Spleen (tissue), 11 donors: ENCODE results near the gene PXMP4. TPM values are rescaled to one million over a fixed set of nuclear protein-coding genes. Genes with fewer than 3 reads are reported as not detected.
A peak's percentile ranks its signal among the peaks of the same experiment; 100 is the strongest.

ENCODE experiments used
- DNase-seq: peaks from one replicate; pipeline ENCODE4 v3.0.0-alpha.2; 2020
- H3K27ac ChIP-seq, 8 donors: fragments of 200-600 bp; sonication (generic) in 7 of 8; 1 replicate in 4 of 8; 2 replicates in 4 of 8; pipeline versions ENCODE4 v1.5.0 to v1.8.0; 2016 to 2021; ENCODE audit warnings: inconsistent platforms in 4 of 8, mild to moderate bottlenecking in 4 of 8, moderate library complexity in 1 of 8
- H3K27me3 ChIP-seq, 7 donors: fragments of 200-600 bp; sonication (generic) in 6 of 7; replicated peaks in 1 of 7; 1 replicate in 4 of 7; 2 replicates in 3 of 7; pipeline versions ENCODE4 v1.5.0 to v1.8.0; 2016 to 2021; ENCODE audit warnings: inconsistent platforms in 3 of 7, mild to moderate bottlenecking in 1 of 7
- H3K36me3 ChIP-seq, 6 donors: fragments of 200-600 bp; sonication (generic) in 5 of 6; 1 replicate in 4 of 6; 2 replicates in 2 of 6; pipeline versions ENCODE4 v1.5.0 to v1.8.0; 2016 to 2021; ENCODE audit warnings: inconsistent platforms in 2 of 6
- H3K4me1 ChIP-seq, 6 donors: fragments of 200-600 bp; sonication (generic) in 5 of 6; 1 replicate in 3 of 6; 2 replicates in 3 of 6; pipeline versions ENCODE4 v1.5.0 to v1.8.0; 2016 to 2021; ENCODE audit warnings: inconsistent platforms in 3 of 6
- H3K4me3 ChIP-seq, 8 donors: fragments of 200-600 bp; sonication (generic) in 7 of 8; 1 replicate in 4 of 8; 2 replicates in 4 of 8; pipeline versions ENCODE4 v1.5.0 to v1.8.0; 2016 to 2021; ENCODE audit warnings: inconsistent platforms in 4 of 8, mild to moderate bottlenecking in 4 of 8, moderate library complexity in 2 of 8
- H3K9me3 ChIP-seq, 8 donors: fragments of 200-600 bp; sonication (generic) in 7 of 8; 1 replicate in 4 of 8; 2 replicates in 4 of 8; pipeline versions ENCODE4 v1.5.0 to v1.8.0; 2016 to 2021; ENCODE audit warnings: inconsistent platforms in 4 of 8
- CTCF ChIP-seq, 11 experiments: fragments of 200-600 bp in 7 of 11; fragments of 450-650 bp in 4 of 11; sonication (generic) in 4 of 11; IDR thresholded peaks in 8 of 11; conservative IDR thresholded peaks in 3 of 11; 1 replicate in 7 of 11; 2 replicates in 4 of 11; pipeline versions ENCODE4 v1.4.0 to v1.8.0; 2016 to 2021; ENCODE audit warnings: antibody characterized with exemption in 11 of 11, inconsistent platforms in 4 of 11, mild to moderate bottlenecking in 1 of 11
- POLR2A ChIP-seq, 3 donors: fragments of 450-650 bp; IDR thresholded peaks; one replicate each; pipeline ENCODE4 v1.5.1; 2017; ENCODE audit warnings: antibody characterized with exemption in 3 of 3, mild to moderate bottlenecking in 1 of 3
- POLR2AphosphoS5 ChIP-seq, 3 donors: sonication (generic); formaldehyde crosslinking; IDR thresholded peaks; one replicate each; pipeline ENCODE4 v1.5.1; 2017; ENCODE audit warnings: antibody characterized with exemption in 3 of 3
- WGBS, 5 donors: extraction: QIAGEN DNeasy Blood & Tissue Kit in 3 of 5; methylation state at CpG; one replicate each; pipeline versions ENCODE4 v1.1.5 to v1.1.7; 2013 to 2018; 5-methylcytosine and 5-hydroxymethylcytosine counted together
- intact Hi-C: fragments of 100-400 bp; cut with DNase I; formaldehyde crosslinking; loops from one replicate; pipeline ENCODE4 v1.15.0; 2023; ENCODE audit warnings: low total_unique reads
- polyA plus RNA-seq, 3 donors: library from polyadenylated mRNA; stranded (reverse); fragments of 200-250 nt; gene quantifications; one replicate each; pipeline ENCODE4 v1.2.1, GENCODE V29; 2013
- total RNA-seq, 7 donors: library from RNA; depleted of rRNA in 3 of 7; stranded (reverse); fragments of >200 nt in 3 of 7; fragmentation: NEBNext Ultra II Directional in 4 of 7; extraction: Animal tissue kit (Norgen Biotek cat#: 25700) in 4 of 7; gene quantifications; one replicate each; pipeline versions ENCODE4 v1.1.0 to v1.2.1, GENCODE V29; 2016 to 2021
- donor health status: healthy with polysubstance abuse.
- donor health status: DM: no; HTN: no; CAD: no; lungs with moderate emphysema.
- donor health status: DM: no; HTN: no; CAD: no.
- donor health status: Bipolar disorder and iron deficiency.
- donor health status: healthy.
- donor health status: DM: no; HTN: no; CAD: no.
- donor health status: DM: yes; HTN: yes; CAD: no.

PXMP4 gene
- total and polyA plus RNA-seq, 10 donors, result 2.1 to 14.4 (median 6.9) TPM

GRCh38 chr20:33727115-33727479, 7.0 kb upstream of the PXMP4 start:
- no peaks in the 10 kb centered on the region for H3K9me3 ChIP-seq
- WGBS, 5 donors, result 90 to 97% (median 94%) methylated on average over 5 of the region's 5 CpGs
- no peaks in the 10 kb centered on the region for H3K27me3 ChIP-seq
- H3K4me1 ChIP-seq, result peaks cover 0 to 21% (median 5%) of the 10 kb centered on the region in 6 donors
- intact Hi-C loops, result no loop called here
- no peaks in the 10 kb centered on the region for H3K36me3 ChIP-seq
- TF ChIP-seq POLR2A (IDR thresholded peaks at IDR 0.05), result no peak
- no peak for TF ChIP-seq POLR2AphosphoS5 (IDR thresholded peaks at IDR 0.05)
- no peak for TF ChIP-seq CTCF (IDR thresholded peaks at IDR 0.05 in 8 of 11, conservative IDR thresholded peaks at IDR 0.05 in 3 of 11)
- no peak for DNase-seq
- no peak overlapping the region for H3K27ac ChIP-seq
- no peak overlapping the region for H3K4me3 ChIP-seq

GRCh38 chr20:33725607-33726264, 5.6 kb upstream of the PXMP4 start:
- H3K4me3 ChIP-seq, result no peak overlapping the region
- no peak overlapping the region for H3K27ac ChIP-seq
- no peak for TF ChIP-seq POLR2AphosphoS5 (IDR thresholded peaks at IDR 0.05)
- TF ChIP-seq POLR2A (IDR thresholded peaks at IDR 0.05), result no peak
- no peak for TF ChIP-seq CTCF (IDR thresholded peaks at IDR 0.05 in 8 of 11, conservative IDR thresholded peaks at IDR 0.05 in 3 of 11)
- H3K27me3 ChIP-seq, result no peaks in the 10 kb centered on the region
- no peak for DNase-seq
- intact Hi-C loops, result no loop called here
- peaks cover 0 to 16% (median 3%) of the 10 kb centered on the region in 6 donors for H3K4me1 ChIP-seq
- no peaks in the 10 kb centered on the region for H3K36me3 ChIP-seq
- 85 to 90% (median 88%) methylated on average over 7 of the region's 7 CpGs for WGBS, 5 donors
- no peaks in the 10 kb centered on the region for H3K9me3 ChIP-seq

GRCh38 chr20:33724439-33725094, 4.5 kb upstream of the PXMP4 start:
- DNase-seq, result no peak
- Histone ChIP-seq H3K9me3 (no peaks in the 10 kb centered on the region), H3K27me3 (no peaks in the 10 kb centered on the region), H3K4me1 (peaks cover under 1 to 25% (median 11%) of the 10 kb centered on the region in 6 donors), H3K36me3 (no peaks in the 10 kb centered on the region), H3K27ac (peak overlapping the region in 3 of 8 donors; percentile 33 to 52 (median 47)), H3K4me3 (no peak overlapping the region)
- TF ChIP-seq CTCF (IDR thresholded peaks at IDR 0.05 in 8 of 11, conservative IDR thresholded peaks at IDR 0.05 in 3 of 11), result no peak
- no peak for TF ChIP-seq POLR2AphosphoS5 (IDR thresholded peaks at IDR 0.05)
- no peak for TF ChIP-seq POLR2A (IDR thresholded peaks at IDR 0.05)
- 71 to 84% (median 78%) methylated on average over 14 of the region's 14 CpGs for WGBS, 5 donors
- intact Hi-C loops, result no loop called here

- DNase-seq, result no peak
Measured at GRCh38 chr20:33721391-33722140, 1.5 kb upstream of the PXMP4 start.

More at GRCh38 chr20:33721391-33722140, 1.5 kb upstream of the PXMP4 start:
- Histone ChIP-seq H3K27me3 (no peaks in the 10 kb centered on the region), H3K27ac (no peak overlapping the region), H3K4me1 (peaks cover 11 to 44% (median 23%) of the 10 kb centered on the region in 6 donors), H3K4me3 (no peak overlapping the region), H3K36me3 (no peaks in the 10 kb centered on the region), H3K9me3 (no peaks in the 10 kb centered on the region)
- TF ChIP-seq POLR2A (IDR thresholded peaks at IDR 0.05) (no peak), POLR2AphosphoS5 (IDR thresholded peaks at IDR 0.05) (no peak), CTCF (IDR thresholded peaks at IDR 0.05 in 8 of 11, conservative IDR thresholded peaks at IDR 0.05 in 3 of 11) (no peak)
- intact Hi-C loops, result no loop called here
- WGBS, 5 donors, result 95 to 98% (median 97%) methylated on average over 11 of the region's 11 CpGs
